ENCODE data around the gene DLG2. TPM values are rescaled to one million over a fixed set of nuclear protein-coding genes. Genes with fewer than 3 reads are reported as not detected.

DLG2 gene
- total RNA-seq, 4 donors from 2014 or later = 7.3 to 14.1 (median 11.1) TPM

DNA sequence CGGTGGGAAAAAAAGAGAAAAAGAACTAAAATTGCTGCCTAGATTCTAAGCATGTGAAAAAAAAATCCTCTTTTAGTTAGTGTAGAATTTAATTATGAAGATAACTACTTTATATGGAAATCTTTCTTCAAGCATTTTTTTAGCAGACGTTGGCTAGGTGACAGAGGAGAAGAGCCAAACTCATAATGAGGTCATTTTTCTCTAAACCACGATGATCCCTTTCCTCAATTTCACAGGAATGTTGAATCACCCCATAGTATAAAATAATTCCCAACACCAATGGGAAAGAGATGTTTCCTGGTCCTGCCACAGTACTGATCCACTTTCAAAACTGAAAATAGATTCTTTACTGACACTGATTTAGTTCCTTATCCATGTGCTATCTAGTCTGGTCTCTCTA, 319.8 kb downstream of the DLG2 start:
- TF ChIP-seq POLR2A (IDR thresholded peaks at IDR 0.05; ENCODE audit: low read depth) = no peak
- no peak for TF ChIP-seq CTCF (IDR thresholded peaks at IDR 0.05)
- no peak for TF ChIP-seq EP300 (IDR thresholded peaks at IDR 0.05)
- no peak for TF ChIP-seq POLR2AphosphoS5 (IDR thresholded peaks at IDR 0.05)
- Histone ChIP-seq H3K27me3 (no peaks in the 10 kb centered on the region), H3K9me3 (no peaks in the 10 kb centered on the region), H3K27ac (replicated peaks in 1 of 4) (peak overlapping the region in 1 of 4 donors; percentile 20), H3K4me3 (no peak overlapping the region), H3K36me3 (no peaks in the 10 kb centered on the region), H3K4me1 (peaks cover 0 to 25% (median 13%) of the 10 kb centered on the region in 4 donors)
- no peak for DNase-seq (ENCODE audit: extremely low spot score)
- WGBS = 34% methylated on average over 3 of the region's 3 CpGs
- intact Hi-C loops (cut with DNase I) = no loop called here

DNA sequence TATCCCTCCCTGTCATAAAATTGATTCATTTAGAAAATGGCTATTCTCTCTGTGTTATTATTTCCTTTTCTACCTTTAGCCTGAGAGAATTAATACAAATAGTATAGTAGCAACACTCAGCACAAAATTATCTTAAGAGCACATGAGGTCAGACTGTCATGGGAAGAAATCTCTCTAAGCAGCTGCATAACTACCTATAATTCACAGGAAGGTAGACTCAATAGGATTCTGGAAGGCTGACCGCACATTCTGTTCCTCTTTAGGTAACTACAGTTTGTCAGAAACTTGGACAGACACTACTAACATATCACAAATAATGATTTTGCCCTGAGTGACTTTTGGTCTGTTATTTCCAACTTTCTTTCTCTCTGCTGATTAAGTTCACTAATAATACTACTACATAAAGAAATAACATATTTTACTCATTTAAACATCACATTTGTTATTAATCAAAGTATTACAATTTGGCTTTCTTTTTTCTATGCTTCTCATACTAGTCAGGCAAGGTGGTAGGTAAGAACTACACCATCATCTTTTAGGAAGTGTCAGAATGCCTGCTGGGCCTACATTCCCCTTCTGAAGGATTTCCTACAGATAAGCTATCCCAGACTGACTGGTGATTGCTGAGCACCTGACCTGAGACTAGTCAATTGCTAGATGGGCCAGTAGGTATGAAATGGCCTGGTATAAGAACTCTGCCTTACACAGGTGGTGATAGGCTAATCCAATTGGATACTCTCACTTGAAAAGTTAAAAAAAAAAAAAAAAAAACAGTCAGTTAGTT, 325.1 kb downstream of the DLG2 start:
- Histone ChIP-seq H3K9me3 (no peaks in the 10 kb centered on the region), H3K27me3 (no peaks in the 10 kb centered on the region), H3K27ac (replicated peaks in 1 of 4) (no peak overlapping the region), H3K36me3 (no peaks in the 10 kb centered on the region), H3K4me3 (no peak overlapping the region), H3K4me1 (peaks cover 0 to 25% (median 16%) of the 10 kb centered on the region in 4 donors)
- whole genome bisulfite sequencing = 56% methylated on average over 1 of the region's 1 CpG
- no peak for DNase-seq (ENCODE audit: extremely low spot score)
- TF ChIP-seq POLR2AphosphoS5 (IDR thresholded peaks at IDR 0.05) (no peak), EP300 (IDR thresholded peaks at IDR 0.05) (no peak), POLR2A (IDR thresholded peaks at IDR 0.05; ENCODE audit: low read depth) (no peak), CTCF (IDR thresholded peaks at IDR 0.05) (no peak)
- intact Hi-C loops (cut with DNase I) = no loop called here

DNA sequence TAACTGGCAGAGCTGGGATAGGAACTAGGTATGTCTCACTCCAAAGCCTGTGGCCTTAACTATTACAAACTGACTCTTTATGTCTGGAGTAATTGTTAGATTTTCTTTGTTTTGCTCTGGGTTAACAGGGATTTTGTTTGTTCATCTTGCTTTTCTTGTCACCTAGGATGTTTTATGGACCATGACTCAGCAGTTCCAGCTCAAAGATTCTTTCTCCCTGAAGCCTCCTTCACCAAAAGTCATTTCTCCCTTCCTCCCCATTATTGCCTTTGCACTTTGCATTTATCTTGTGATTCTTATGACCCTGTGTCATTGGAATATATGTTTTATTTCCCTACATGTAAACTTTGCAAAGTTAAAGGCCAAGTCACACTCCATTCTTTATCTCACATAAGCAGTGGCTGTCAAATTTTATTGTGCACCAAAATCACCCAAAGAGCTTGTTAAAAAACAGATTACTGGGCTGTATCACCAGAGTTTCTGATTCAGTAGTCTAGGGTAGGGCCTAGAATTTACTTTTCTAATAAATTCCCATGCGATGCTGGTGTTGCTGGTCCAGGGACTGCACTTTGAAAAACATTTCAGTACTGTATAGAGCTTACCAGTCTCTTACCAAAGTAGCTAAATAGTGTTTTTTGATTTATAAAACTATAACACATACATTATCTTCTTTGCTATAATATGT, 327.7 kb downstream of the DLG2 start:
- H3K27ac ChIP-seq (replicated peaks in 1 of 4) = no peak overlapping the region
- H3K4me3 ChIP-seq = no peak overlapping the region
- DNase-seq (ENCODE audit: extremely low spot score) = no peak
- TF ChIP-seq EP300 (IDR thresholded peaks at IDR 0.05) (no peak), POLR2A (IDR thresholded peaks at IDR 0.05; ENCODE audit: low read depth) (no peak), CTCF (IDR thresholded peaks at IDR 0.05) (no peak), POLR2AphosphoS5 (IDR thresholded peaks at IDR 0.05) (no peak)
- H3K4me1 ChIP-seq = peaks cover 0 to 19% (median 10%) of the 10 kb centered on the region in 4 donors
- H3K27me3 ChIP-seq = no peaks in the 10 kb centered on the region
- H3K9me3 ChIP-seq = no peaks in the 10 kb centered on the region
- intact Hi-C loops (cut with DNase I) = no loop called here
- no peaks in the 10 kb centered on the region for H3K36me3 ChIP-seq
- 73% methylated on average over 1 of the region's 1 CpG for WGBS

DNA sequence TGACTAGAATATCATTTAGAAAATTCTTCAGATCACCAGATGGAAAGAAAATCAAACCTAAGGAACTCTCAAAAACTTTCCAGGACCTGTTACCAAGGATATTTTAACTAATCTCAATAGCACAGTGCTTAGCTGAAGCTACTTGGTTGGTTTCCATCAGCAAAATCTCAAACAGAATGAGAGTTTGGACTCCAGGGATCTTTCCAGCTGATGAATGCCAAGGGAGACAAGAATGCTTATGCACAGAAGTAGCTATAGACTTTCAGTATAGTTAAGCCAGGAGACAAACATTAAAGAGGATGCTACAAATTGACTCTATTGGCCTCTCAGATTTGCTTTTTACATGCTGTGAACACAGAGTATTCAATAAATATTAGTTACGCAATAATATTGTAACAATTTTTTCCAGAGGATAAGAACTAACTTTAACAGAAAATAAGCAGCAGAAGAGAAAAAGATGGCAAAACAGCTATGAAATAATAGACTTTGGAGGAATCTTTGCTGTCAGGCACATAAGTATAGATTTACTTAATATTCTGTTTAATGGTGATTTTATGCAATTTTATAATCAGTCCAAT, 331.4 kb downstream of the DLG2 start:
- H3K4me1 ChIP-seq = peaks cover 0 to 9% (median 6%) of the 10 kb centered on the region in 4 donors
- no peak overlapping the region for H3K27ac ChIP-seq (replicated peaks in 1 of 4)
- H3K4me3 ChIP-seq = no peak overlapping the region
- TF ChIP-seq POLR2AphosphoS5 (IDR thresholded peaks at IDR 0.05) = no peak
- TF ChIP-seq POLR2A (IDR thresholded peaks at IDR 0.05; ENCODE audit: low read depth) = no peak
- no peak for TF ChIP-seq CTCF (IDR thresholded peaks at IDR 0.05)
- no peak for TF ChIP-seq EP300 (IDR thresholded peaks at IDR 0.05)
- intact Hi-C loops (cut with DNase I) = no loop called here
- no peaks in the 10 kb centered on the region for H3K9me3 ChIP-seq
- H3K36me3 ChIP-seq = no peaks in the 10 kb centered on the region
- WGBS = 73% methylated on average over 1 of the region's 1 CpG
- no peaks in the 10 kb centered on the region for H3K27me3 ChIP-seq
- no peak for DNase-seq (ENCODE audit: extremely low spot score)
